ENCODE data around the gene ACP2.

Gene ACP2

DNA sequence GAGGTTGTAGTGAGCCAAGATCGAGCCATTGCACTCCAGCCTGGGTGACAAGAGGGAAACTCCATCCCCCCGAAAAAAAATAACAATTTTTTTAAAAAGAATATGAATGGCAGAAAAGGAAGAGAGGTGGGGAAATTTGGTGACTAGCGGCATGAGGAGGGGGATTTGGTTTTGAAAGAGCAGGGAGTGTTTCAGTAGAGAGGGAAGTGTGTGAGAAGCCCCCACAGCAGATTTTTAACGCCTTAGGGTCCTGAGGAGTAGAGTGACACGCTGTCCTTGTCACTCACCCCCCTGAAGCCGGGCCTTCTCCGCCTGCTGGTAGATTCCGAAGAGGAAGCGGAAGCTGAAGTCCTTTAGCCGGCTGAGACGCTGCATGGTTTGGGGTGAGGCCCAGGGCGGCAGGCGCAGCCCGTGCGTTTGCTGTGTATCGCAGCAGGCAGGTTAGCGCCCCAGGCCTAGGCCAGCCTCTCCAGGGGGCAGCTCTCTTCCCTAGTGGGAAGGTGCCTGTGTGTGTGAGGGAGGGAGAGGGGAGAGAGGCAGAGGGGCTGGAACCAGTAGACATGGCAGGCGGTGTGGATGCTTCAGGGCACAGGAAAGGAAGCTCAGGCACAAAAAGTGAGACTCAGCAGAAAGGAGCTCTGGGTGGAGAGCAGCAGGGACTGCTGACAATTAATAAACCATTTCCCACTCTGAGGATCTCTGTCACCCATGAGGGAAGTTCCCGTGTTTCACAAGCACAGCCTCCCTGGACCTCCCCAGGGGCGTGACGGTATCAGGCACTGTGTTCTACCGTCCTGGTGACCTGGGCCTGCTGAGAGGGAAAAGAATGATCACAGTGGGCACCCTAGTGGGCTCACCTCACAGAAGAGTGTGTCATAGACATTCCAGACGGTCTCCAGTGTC is 3.9 kb downstream of the ACP2 start:
- TF ChIP-seq, protein P1, sequence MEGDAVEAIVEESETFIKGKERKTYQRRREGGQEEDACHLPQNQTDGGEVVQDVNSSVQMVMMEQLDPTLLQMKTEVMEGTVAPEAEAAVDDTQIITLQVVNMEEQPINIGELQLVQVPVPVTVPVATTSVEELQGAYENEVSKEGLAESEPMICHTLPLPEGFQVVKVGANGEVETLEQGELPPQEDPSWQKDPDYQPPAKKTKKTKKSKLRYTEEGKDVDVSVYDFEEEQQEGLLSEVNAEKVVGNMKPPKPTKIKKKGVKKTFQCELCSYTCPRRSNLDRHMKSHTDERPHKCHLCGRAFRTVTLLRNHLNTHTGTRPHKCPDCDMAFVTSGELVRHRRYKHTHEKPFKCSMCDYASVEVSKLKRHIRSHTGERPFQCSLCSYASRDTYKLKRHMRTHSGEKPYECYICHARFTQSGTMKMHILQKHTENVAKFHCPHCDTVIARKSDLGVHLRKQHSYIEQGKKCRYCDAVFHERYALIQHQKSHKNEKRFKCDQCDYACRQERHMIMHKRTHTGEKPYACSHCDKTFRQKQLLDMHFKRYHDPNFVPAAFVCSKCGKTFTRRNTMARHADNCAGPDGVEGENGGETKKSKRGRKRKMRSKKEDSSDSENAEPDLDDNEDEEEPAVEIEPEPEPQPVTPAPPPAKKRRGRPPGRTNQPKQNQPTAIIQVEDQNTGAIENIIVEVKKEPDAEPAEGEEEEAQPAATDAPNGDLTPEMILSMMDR (IDR thresholded peaks at IDR 0.05; ENCODE audit: low read depth, low read length, missing control alignments) = no peak
- H3K4me3 ChIP-seq (replicated peaks; ENCODE audit: low read depth, low read length) = no peak overlapping the region

DNA sequence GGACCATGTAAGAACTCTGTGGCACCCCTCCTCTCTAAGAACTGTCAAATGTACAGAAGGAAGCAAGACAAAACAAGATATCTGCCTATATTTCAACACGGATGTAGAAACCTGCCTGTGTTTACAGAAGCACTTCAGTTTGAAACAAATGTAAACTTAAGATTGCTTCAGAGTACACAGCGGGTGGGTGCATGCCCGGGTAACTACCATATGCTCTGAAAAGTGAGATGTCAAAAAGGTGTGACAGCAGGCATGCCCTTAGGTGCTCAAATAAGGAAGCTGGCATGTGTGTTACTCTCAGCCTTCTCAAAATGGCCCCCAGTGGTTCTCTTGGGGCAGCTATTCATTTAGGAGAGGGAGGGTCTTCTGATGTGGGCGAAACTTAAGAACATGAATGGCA is 5.2 kb downstream of the ACP2 start:
- TF ChIP-seq, protein P1 (IDR thresholded peaks at IDR 0.05; ENCODE audit: low read depth, low read length, missing control alignments) = no peak
- H3K4me3 ChIP-seq (replicated peaks; ENCODE audit: low read depth, low read length) = no peak overlapping the region
- DNase-seq (ENCODE audit: extremely low read depth, low read depth) = no peak

More for the DNA sequence above, 3.9 kb downstream of the ACP2 start:
- no peak for DNase-seq (ENCODE audit: extremely low read depth, low read depth)

DNA sequence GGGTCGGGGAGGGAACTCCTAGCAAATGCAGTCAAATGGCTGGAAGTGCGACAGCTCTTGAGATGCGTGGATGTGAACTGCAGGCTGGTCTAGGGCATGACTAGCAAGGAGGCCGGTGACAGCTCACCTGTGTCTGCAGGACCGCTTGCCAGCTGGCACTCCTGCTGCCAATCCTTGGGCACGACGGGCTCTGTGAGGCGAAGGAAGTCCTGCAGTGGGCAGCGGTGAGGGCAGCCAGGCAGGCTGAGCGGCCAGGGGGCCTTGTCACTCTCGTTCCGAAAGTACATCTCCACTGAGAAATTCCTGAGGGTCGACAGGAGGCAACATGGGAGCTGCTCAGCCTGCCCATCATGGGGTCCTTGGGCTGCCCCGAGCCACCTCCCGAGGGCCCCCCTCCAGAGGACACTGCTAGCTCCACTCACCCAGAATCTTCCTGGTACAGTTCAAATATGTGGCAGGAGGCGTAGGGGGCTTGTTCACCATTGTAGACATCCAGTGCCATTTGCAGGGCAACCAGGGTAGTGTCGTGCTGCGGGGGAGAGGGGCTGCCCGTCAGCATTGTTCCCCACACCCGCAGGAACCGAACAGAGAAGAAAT is 5.9 kb downstream of the ACP2 start:
- DNase-seq (ENCODE audit: extremely low read depth, low read depth) = no peak
- H3K4me3 ChIP-seq (replicated peaks; ENCODE audit: low read depth, low read length) = no peak overlapping the region
- TF ChIP-seq, protein P1 (IDR thresholded peaks at IDR 0.05; ENCODE audit: low read depth, low read length, missing control alignments) = no peak

DNA sequence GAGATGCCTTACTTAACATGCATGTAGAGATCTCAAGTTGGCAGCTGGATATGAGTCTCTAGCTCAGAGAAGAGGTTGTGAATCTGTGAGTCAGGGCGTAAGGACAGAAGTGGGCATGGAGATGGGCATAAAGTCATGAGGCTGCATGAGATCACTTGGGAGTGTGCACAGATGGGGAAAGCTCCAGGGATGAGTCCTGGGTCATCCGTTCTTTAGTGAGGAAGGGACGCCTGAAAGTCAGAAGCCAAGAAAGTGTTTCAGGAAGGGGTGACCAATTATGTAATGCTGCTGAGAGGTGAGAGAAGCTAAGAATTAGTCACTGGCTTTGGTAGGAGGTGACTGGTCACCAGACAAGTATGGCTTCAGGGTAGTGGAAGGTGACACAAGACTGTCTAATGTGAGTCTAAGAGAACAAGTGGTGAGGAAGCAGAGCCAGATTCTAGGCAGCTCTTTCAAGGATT is 6.7 kb downstream of the ACP2 start:
- no peak overlapping the region for H3K4me3 ChIP-seq (replicated peaks; ENCODE audit: low read depth, low read length)
- TF ChIP-seq, protein P1 (IDR thresholded peaks at IDR 0.05; ENCODE audit: low read depth, low read length, missing control alignments) = no peak
- no peak for DNase-seq (ENCODE audit: extremely low read depth, low read depth)

DNA sequence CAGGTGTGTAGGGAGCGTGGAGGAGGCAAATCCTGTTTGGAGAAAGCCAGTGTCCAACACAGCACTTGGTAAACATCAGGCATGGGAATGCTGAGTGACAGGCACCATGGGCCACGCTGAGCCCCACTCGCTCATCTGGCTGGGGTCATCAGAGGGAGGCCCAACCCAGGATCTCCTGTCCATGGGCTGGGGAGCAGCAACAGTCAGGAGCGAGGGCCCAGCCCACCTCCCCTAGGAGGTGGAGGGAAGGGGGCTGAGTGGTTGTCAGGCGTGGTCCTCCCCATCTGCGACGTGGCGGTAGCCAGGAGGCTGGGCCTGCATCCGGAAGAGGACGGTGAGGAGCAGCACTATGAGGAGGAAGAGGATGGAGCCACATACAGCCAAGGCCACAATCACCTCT is 8.8 kb downstream of the ACP2 start:
- DNase-seq (ENCODE audit: extremely low read depth, low read depth) = no peak
- TF ChIP-seq, protein P1 (IDR thresholded peaks at IDR 0.05; ENCODE audit: low read depth, low read length, missing control alignments) = no peak
- no peak overlapping the region for H3K4me3 ChIP-seq (replicated peaks; ENCODE audit: low read depth, low read length)

DNA sequence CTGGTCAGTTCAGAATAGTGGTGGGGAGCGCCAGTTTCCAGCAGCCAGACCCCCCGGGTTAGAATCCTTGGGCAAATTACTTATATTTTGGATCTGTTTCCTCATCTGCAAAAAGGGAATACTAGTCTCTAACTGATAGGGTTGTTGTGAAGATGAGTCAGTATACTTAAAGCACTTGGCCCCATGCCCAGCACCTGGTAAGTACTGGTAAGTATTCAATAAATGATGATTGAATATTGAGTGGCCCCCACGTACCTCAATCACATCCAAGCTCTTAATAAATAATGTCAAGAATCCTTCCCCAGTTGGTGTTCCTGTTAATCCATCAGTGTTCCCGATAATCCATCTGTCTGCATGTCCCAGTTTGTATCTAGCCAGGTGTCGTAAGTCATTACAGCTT is 12.1 kb downstream of the ACP2 start:
- no peak for DNase-seq (ENCODE audit: extremely low read depth, low read depth)
- H3K4me3 ChIP-seq (replicated peaks; ENCODE audit: low read depth, low read length) = no peak overlapping the region
- TF ChIP-seq, protein P1 (IDR thresholded peaks at IDR 0.05; ENCODE audit: low read depth, low read length, missing control alignments) = no peak

Measured in HFF-Myc (cell line).